GM21526 (cell line): Measurements from ENCODE around the gene PLAC8L1.

Source experiments
- ATAC-seq: cut with Tn5 transposase; IDR thresholded peaks from one replicate; pipeline ENCODE4 v1.9.1; 2021; ENCODE audit warnings: moderate library complexity; ENCODE audit not compliant: unreplicated experiment, low FRiP score

Gene PLAC8L1

DNA sequence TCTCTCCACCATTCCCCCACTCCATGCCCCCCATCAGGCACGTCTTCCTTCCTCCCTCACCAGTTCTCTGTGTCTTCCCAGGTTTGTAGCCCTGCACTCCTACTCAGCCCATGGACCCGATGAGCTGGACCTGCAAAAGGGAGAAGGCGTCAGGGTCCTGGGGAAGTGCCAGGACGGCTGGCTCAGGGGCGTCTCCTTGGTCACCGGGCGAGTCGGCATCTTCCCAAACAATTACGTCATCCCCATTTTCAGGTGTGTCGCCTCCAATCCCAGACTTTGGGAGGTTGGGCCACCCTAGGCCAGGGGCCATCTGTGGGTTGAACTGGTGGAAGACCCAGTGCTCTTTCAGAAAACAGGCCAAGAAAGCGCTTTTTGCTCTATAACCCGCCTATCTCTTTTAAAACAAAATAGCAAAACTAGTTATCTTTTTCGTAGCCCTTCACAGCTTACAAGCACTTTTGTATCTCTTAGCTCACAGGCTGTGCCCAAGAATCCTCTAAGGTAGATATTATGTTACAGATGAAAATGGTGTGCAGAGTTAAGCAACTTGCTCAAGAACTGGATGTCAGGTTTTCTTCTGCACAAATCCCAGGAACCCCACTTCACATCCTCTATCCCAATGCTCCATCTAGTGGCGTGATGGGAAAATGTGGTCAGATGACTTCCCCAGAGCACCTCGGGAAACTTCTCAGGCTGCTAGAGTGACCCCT is 56.2 kb downstream of the PLAC8L1 start:
- no peak for ATAC-seq

DNA sequence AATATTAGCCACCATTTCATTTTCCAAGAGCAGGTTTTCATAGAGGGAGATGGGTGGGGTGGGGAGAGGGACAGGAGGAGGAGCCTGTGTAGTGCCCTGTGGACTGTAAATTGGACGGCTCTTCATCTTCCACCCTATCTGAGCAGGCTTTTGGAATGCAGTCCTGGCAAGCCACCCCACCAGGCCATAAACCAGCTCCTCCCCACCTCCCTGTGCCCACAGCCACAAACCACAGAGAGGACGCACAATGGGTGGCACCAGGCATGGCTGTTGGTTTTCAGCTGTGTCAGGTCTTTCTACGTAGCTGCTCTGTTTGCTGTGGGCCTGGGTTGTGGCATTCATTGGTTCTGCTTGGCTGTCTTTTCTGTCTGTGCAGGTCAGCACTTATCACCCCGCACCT is 58.0 kb downstream of the PLAC8L1 start:
- no peak for ATAC-seq

DNA sequence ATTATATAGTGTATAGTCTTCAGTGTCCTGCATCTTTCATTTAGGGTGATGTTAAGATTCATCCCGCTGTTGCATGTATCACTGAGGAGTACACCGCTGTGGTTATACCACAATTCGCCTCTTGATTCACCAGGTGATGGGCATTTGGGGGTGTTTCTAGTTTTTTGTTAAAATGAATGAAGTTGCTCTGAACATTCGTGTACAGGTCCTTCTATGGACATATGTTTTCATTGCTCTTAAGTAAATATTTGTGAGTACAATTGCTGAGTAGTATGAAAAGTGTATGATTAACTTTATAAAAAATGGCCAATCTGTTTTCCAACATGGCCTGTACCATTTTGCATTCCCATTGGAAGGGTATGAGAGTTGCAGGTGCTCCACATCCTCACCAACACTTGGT is 61.7 kb downstream of the PLAC8L1 start:
- ATAC-seq = no peak

DNA sequence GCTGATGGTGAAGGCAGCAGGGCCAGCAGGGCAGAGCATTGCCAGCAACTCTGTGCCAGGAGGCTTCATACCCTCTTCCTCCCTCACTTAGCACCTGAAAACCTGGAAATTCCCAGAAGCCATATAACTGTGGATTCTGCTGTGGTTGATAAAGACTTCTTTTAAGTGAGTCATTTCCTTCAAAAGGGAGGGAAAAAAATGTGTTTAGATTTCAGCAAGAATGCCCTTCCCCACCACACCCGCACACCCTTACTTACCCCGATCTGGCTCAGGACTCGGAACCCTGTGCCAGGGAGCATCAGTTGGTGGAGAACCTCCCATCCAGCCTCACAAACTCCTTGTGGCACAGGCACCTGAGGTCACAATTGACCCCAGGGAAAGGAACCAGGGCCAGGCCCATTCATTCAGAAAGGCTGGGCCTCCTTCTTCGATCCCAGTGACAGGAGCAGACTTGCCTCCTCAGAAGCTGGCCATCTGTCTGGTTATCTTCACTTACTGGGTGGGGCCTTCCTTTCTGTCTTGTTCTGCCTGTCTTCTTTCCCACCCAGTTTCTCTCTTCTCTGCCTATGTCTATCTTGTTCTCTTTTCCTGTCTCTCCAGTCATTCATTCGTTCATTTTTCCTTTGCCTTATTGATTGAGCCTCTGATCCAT is 62.6 kb downstream of the PLAC8L1 start:
- ATAC-seq = no peak

- ATAC-seq = peak; percentile 78
These were observed 64.1 kb downstream of the PLAC8L1 start for GRCh38 chr5:146041180-146041789.

GRCh38 chr5:146040527-146040926 is 64.8 kb downstream of the PLAC8L1 start:
- ATAC-seq = no peak

DNA sequence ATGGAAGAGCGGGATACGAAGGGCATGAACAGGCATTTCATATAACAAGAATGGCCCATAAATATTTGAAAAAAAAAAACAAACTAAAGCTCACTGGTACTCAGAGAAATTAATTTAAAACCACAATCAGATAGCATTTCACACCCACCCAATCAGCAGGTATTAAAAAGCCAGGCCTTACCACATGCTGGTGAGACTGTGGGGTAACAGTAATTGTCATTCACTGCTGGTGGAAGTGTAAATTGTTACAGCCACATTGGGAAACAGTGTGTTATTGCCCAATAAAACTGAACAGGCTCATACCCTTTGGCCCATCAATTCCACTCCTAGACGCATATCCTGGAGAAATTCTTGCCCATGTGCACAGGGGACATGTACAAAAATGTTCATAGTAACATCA is 66.0 kb downstream of the PLAC8L1 start:
- ATAC-seq = no peak

- no peak for ATAC-seq
These were observed 70.8 kb downstream of the PLAC8L1 start for GRCh38 chr5:146034605-146035004.
